Measurements from ENCODE around the gene DAB2IP. TPM values are rescaled to one million over a fixed set of nuclear protein-coding genes. Genes with fewer than 3 reads are reported as not detected.

DAB2IP gene
- total RNA-seq (2021) (35.0 to 52.6 TPM (median 35.7 TPM) in 3 replicates), Bru-seq, nascent RNA (percentile 62 among the genes with signal in this experiment)
- long read RNA-seq, experiment 1, full-length matches to known transcripts: 8 of 87 reads
- long read RNA-seq, experiment 1, partial matches to known transcripts: 31 of 87 reads
- long read RNA-seq, experiment 1, other reads (novel, unspliced or antisense): 48 of 87 reads
- long read RNA-seq, experiment 2, partial matches to known transcripts: 9 of 25 reads
- long read RNA-seq, experiment 2, other reads (novel, unspliced or antisense): 16 of 25 reads
- long read RNA-seq, experiment 3: 0 reads

DNA sequence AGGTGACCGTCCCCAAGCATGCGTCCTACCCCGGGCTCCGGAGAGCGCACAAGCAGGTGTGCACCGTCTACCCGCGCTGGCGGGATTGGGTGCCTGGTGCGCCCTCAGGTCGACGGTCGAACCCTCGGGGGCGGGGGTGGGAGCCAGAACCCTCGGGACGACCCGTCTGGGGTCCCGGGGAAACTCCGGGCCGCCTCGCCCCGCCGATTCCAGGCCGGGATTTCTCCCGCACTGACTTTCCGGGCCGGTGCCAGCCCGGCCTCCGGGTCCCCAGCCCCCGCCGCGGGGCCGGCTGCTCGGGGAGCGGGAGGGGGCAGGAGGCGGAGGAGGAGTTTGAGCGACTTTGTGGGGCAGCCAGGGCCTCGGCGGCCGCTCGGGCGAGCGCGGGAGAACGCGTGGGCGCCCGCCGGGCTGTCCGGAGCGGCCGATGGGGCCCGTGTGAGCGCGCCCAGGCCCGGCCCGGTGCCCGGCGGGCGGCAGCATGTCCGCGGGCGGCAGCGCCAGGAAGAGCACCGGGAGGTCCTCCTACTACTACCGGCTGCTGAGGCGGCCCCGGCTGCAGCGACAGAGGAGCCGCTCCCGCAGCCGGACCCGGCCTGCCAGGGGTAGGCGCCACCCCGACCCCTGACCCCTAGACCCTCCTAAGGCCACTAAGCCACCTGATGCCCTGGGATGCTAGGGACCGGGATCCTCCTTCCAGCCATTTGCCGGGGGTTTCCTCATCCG lies at the start of gene DAB2IP:
Gene DAB2IP, plus strand, starts transcription at position 340 of the 726 bp plus-strand sequence. Its CDS starts 142 bp downstream, at position 482.
- peaks cover 9% of the 10 kb centered on the region; the same call in 1 of the 2 replicates for H3K27me3 Mint-ChIP-seq (ENCODE audit: low read depth)
- CTCF ChIA-PET: interaction anchor here (1.0 to 2.9 kb wide), 13 partner anchors 11 to 279 kb away, joined by 3 to 13 read pairs (median 7); no protein-coding TSS in a partner anchor
- ATAC-seq (peak; percentile 54), DNase-seq (ENCODE audit: low spot score) (peak; percentile 77)
- POLR2A ChIA-PET: interaction anchor here (0.5 to 0.6 kb wide), 2 partner anchors 140 to 185 kb away, joined by 3 read pairs; no protein-coding TSS in a partner anchor
- H3K9me3 Mint-ChIP-seq: no peaks in the 10 kb centered on the region
- H3K4me1 Mint-ChIP-seq: peaks cover 65% of the 10 kb centered on the region
- peak within 1 kb of the TSS; percentile 83 for H3K4me3 Mint-ChIP-seq
- H3K27ac Mint-ChIP-seq: peak within 1 kb of the TSS; percentile 78; the same call in 1 of the 2 replicates
- TF ChIP-seq, protein P1, sequence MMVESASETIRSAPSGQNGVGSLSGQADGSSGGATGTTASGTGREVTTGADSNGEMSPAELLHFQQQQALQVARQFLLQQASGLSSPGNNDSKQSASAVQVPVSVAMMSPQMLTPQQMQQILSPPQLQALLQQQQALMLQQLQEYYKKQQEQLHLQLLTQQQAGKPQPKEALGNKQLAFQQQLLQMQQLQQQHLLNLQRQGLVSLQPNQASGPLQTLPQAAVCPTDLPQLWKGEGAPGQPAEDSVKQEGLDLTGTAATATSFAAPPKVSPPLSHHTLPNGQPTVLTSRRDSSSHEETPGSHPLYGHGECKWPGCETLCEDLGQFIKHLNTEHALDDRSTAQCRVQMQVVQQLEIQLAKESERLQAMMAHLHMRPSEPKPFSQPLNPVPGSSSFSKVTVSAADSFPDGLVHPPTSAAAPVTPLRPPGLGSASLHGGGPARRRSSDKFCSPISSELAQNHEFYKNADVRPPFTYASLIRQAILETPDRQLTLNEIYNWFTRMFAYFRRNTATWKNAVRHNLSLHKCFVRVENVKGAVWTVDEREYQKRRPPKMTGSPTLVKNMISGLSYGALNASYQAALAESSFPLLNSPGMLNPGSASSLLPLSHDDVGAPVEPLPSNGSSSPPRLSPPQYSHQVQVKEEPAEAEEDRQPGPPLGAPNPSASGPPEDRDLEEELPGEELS (CRISPR knock-in tag; IDR thresholded peaks at IDR 0.05): no peak; the same call in 1 of the 2 replicates
- TF ChIP-seq NFYB (CRISPR knock-in tag; conservative IDR thresholded peaks at IDR 0.05; ENCODE audit: low read depth) (no peak), ZNF396 (CRISPR knock-in tag; IDR thresholded peaks at IDR 0.05; ENCODE audit: borderline replicate concordance) (no peak), PRDM15 (CRISPR knock-in tag; IDR thresholded peaks at IDR 0.05) (peak; percentile 99), ZBTB21 (CRISPR knock-in tag; IDR thresholded peaks at IDR 0.05; ENCODE audit: borderline replicate concordance) (no peak), NR1H2 (CRISPR knock-in tag; IDR thresholded peaks at IDR 0.05) (no peak), PRRX2 (CRISPR knock-in tag; IDR thresholded peaks at IDR 0.05) (no peak), TCF7 (CRISPR knock-in tag; IDR thresholded peaks at IDR 0.05; ENCODE audit: low read depth) (no peak), ZNF121 (CRISPR knock-in tag; IDR thresholded peaks at IDR 0.05) (no peak), NFATC4 (CRISPR knock-in tag; IDR thresholded peaks at IDR 0.05) (no peak), SP1 (CRISPR knock-in tag; conservative IDR thresholded peaks at IDR 0.05) (peak; percentile 66; the same call in 1 of the 2 replicates), ZNF423 (CRISPR knock-in tag; IDR thresholded peaks at IDR 0.05) (peak; percentile 76), NR3C1 (CRISPR knock-in tag; conservative IDR thresholded peaks at IDR 0.05; ENCODE audit: low read depth) (no peak), SOX15 (CRISPR knock-in tag; IDR thresholded peaks at IDR 0.05) (no peak), ZNF671 (CRISPR knock-in tag; IDR thresholded peaks at IDR 0.05) (no peak), ESRRA (CRISPR knock-in tag; IDR thresholded peaks at IDR 0.05; ENCODE audit: borderline replicate concordance) (no peak)
- TF ChIP-seq, protein P2, sequence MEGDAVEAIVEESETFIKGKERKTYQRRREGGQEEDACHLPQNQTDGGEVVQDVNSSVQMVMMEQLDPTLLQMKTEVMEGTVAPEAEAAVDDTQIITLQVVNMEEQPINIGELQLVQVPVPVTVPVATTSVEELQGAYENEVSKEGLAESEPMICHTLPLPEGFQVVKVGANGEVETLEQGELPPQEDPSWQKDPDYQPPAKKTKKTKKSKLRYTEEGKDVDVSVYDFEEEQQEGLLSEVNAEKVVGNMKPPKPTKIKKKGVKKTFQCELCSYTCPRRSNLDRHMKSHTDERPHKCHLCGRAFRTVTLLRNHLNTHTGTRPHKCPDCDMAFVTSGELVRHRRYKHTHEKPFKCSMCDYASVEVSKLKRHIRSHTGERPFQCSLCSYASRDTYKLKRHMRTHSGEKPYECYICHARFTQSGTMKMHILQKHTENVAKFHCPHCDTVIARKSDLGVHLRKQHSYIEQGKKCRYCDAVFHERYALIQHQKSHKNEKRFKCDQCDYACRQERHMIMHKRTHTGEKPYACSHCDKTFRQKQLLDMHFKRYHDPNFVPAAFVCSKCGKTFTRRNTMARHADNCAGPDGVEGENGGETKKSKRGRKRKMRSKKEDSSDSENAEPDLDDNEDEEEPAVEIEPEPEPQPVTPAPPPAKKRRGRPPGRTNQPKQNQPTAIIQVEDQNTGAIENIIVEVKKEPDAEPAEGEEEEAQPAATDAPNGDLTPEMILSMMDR (IDR thresholded peaks at IDR 0.05): no peak
- H3K36me3 Mint-ChIP-seq: no peaks in the 10 kb centered on the region; the same call in 1 of the 2 replicates

DNA sequence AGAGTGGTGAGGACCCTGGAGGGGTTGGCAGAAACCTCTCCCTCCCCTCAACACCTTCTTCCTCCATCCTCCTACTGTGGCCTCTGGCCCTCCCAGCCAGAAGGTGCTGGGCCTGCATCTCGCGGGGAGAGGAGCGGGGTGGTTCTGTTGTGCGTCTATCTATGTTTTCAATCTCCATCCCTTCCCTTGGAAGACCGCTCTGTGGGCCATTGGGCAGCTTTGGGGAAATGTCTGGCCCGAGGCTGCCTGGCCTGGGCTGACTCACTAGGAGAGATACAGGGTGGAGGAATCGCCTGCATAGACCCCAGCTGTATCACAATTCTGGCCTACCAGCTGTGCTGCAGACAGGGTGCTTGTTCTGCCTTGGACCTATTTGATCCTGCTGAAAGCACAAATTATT lies 48.4 kb upstream of the DAB2IP start:
- no peaks in the 10 kb centered on the region for H3K9me3 Mint-ChIP-seq
- ChIA-PET POLR2A (no interaction called here), CTCF (interaction anchor here (2.1 kb wide), 1 partner anchor 18 kb away, joined by 6 read pairs; no protein-coding TSS in a partner anchor)
- H3K4me3 Mint-ChIP-seq: no peak overlapping the region
- H3K36me3 Mint-ChIP-seq: no peaks in the 10 kb centered on the region
- peaks cover 14% of the 10 kb centered on the region for H3K27me3 Mint-ChIP-seq (ENCODE audit: low read depth)
- H3K4me1 Mint-ChIP-seq: peaks cover 38% of the 10 kb centered on the region
- ATAC-seq: no peak
- H3K27ac Mint-ChIP-seq: no peak overlapping the region
- DNase-seq (ENCODE audit: low spot score): no peak
- TF ChIP-seq MYBL2 (CRISPR knock-in tag; IDR thresholded peaks at IDR 0.05): no peak
- no peak for TF ChIP-seq ZNF423 (CRISPR knock-in tag; IDR thresholded peaks at IDR 0.05)
- TF ChIP-seq PRDM15 (CRISPR knock-in tag; IDR thresholded peaks at IDR 0.05): no peak
- no peak for TF ChIP-seq TEAD1 (CRISPR knock-in tag; IDR thresholded peaks at IDR 0.05)
- TF ChIP-seq ATF6 (CRISPR knock-in tag; IDR thresholded peaks at IDR 0.05): no peak
